ENCODE results near the gene TRPV2. TPM values are rescaled to one million over a fixed set of nuclear protein-coding genes. Genes with fewer than 3 reads are reported as not detected.

TRPV2 gene
- total RNA-seq, 2 donors from 2014 or later = 87.1 to 91.1 TPM

DNA sequence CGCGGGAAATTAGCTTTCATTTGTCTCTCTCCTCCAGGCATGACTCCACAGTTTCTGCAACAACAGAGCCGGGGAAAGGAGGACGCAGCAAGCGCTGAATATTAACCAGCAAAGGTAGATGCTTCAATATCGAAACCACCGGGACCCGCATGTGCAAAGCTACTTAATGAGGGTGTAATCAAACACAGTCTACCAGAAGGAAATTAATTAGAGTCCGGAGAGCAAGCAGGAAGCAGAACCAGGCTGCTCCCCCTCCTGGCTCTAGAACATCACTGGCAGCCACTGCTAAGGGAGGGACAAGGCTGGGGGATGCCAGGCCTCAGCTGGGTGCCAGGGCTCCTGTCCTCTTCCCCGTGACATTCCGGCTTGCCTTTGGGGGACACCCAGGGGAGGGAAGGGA lies 54.9 kb downstream of the TRPV2 start:
- H3K9me3 ChIP-seq (ENCODE audit: control insufficient read depth, low read length, poor library complexity, severe bottlenecking) = no peaks in the 10 kb centered on the region
- Mint-ChIP-seq H3K36me3 (ENCODE audit: low read depth) (no peaks in the 10 kb centered on the region), H3K27me3 (no peaks in the 10 kb centered on the region), H3K4me1 (peaks cover 12% of the 10 kb centered on the region), H3K27ac (peak overlapping the region; percentile 19), H3K4me3 (no peak overlapping the region)
- DNase-seq (no peak), ATAC-seq (no peak)

DNA sequence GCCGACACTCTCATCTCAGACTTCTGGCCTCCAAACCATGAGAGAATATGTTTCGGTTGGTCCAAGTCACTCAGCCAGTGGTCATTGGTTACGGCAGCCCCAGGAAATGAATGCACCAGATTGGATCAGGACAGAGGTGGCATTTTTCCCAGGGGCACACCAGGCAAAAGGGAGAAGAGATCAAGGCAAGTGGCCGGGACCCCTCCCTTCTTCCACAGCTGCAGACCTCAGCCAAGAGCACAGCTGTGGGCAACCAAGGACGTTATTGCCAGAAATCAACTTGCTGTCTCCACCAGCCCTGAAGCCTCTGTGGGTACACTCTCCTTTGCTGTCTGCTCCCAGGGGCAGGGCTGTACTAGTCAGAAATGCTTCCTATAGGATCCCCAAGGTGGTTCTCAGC lies 55.9 kb downstream of the TRPV2 start:
- Mint-ChIP-seq H3K36me3 (ENCODE audit: low read depth) (no peaks in the 10 kb centered on the region), H3K27ac (peak overlapping the region; percentile 61)
- ATAC-seq = no peak

DNA sequence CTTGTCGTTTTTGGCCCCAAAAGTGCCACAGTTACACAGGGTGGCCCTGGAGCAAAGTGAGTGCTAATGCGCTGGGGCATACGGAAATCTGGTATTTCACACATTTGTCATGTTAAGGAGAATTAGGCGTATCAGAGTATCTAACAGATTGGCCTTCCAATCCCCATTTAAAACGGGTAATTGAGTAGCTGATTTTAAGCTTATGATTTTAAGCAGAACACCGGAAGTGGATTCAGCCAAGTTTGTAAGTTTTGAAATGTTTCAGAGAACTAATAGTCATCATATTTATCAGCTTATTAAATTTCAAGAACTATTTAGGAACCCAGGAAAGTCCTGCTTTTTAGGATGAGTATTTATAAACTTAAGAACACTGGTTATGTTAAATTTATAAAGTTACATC lies 57.2 kb downstream of the TRPV2 start:
- no peak overlapping the region for H3K4me3 Mint-ChIP-seq
- H3K36me3 Mint-ChIP-seq (ENCODE audit: low read depth) = no peaks in the 10 kb centered on the region
- no peaks in the 10 kb centered on the region for H3K9me3 ChIP-seq (ENCODE audit: control insufficient read depth, low read length, poor library complexity, severe bottlenecking)
- peaks cover 12% of the 10 kb centered on the region for H3K4me1 Mint-ChIP-seq
- no peak overlapping the region for H3K27ac Mint-ChIP-seq
- no peaks in the 10 kb centered on the region for H3K27me3 Mint-ChIP-seq
- no peak for DNase-seq
- no peak for ATAC-seq

More for the DNA sequence above, 55.9 kb downstream of the TRPV2 start:
- Mint-ChIP-seq H3K4me1 (peaks cover 12% of the 10 kb centered on the region), H3K4me3 (no peak overlapping the region), H3K27me3 (no peaks in the 10 kb centered on the region)
- no peaks in the 10 kb centered on the region for H3K9me3 ChIP-seq (ENCODE audit: control insufficient read depth, low read length, poor library complexity, severe bottlenecking)
- no peak for DNase-seq

DNA sequence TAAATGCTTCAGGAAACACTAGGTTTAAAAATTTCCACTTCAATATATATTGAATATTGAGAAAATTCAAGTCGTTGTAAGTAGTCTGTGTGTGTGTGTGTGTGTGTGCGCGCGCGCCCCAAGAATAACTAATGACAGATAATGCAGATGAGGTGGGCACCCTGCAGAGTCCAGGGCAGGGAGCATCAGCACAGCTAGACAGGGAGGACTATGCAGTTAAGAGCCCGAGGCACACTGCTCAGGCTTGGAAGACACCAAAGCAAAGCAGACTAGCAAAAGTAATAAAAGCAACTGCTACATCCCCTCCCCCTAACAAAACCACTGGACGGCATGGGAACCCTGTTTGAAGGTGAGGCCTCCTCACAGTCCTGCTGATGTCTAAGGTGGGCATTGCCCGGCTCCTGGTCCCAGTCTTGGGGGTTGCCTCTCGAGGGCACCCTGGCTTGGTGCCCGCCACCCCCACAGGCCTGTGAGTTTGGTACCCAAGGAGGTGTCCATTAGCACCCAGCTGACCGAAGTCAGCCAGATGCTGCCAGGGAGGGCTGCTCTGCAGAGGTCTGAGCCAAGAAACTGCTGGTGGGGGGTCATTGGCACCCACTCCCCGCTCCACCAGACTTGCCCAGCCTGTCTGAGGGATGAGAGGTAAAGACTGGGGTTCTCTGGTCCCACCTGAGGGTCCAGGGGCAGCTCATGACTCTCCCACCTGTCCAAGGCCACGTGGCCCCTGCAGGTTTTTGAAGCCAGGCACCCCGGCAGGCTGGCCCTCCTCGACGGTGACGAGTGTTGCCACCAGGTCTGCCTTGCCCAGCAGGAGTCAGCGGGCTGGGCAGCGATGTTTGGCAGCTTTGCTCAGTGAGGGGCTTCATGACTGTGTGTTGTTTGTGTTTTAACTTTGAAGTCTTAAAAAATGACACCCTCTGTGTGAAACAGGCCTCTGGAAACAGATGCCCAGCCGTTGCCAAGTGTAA lies 58.0 kb downstream of the TRPV2 start:
- H3K9me3 ChIP-seq (ENCODE audit: control insufficient read depth, low read length, poor library complexity, severe bottlenecking) = no peaks in the 10 kb centered on the region
- Mint-ChIP-seq H3K27me3 (no peaks in the 10 kb centered on the region), H3K27ac (no peak overlapping the region), H3K36me3 (ENCODE audit: low read depth) (no peaks in the 10 kb centered on the region), H3K4me3 (no peak overlapping the region), H3K4me1 (peaks cover 8% of the 10 kb centered on the region)
- ATAC-seq (no peak), DNase-seq (no peak)

DNA sequence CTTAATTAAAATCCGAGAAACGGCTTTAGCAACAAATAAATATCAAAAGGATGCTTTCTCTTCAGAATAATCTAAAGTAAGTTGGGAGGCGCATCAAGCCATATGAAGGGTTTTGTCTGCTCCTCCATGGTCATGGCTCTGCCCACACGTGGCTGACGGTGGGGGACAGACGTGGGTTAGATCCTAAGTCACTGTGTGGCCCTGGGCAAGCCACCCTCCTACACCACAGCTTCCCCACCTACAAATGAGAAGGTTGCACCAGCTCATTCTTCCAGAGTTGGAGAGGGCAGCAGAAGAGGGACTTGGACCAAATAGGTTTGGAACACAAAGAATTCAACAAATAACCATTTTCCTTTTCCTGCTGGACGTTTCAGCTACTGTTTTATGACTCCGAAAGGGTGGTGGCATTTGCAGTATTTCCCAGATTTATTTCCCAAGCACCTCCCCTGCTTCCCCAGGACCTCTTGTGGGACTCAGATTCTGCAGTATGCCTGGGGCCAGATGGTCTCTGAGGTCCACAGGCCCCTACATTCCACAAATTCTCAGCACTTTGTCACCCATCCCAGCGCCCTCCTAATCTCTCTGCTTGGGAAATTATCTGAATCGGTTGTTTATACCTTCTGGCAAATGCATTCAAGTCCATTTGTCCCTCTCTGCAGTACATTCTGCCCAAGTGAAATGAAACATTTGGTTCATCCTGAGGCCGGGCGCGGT lies 58.8 kb downstream of the TRPV2 start:
- H3K4me1 Mint-ChIP-seq = peaks cover 6% of the 10 kb centered on the region
- H3K4me3 Mint-ChIP-seq = no peak overlapping the region
- H3K9me3 ChIP-seq (ENCODE audit: control insufficient read depth, low read length, poor library complexity, severe bottlenecking) = no peaks in the 10 kb centered on the region
- no peaks in the 10 kb centered on the region for H3K36me3 Mint-ChIP-seq (ENCODE audit: low read depth)
- DNase-seq (no peak), ATAC-seq (no peak)
- H3K27ac Mint-ChIP-seq = no peak overlapping the region
- H3K27me3 Mint-ChIP-seq = no peaks in the 10 kb centered on the region

DNA sequence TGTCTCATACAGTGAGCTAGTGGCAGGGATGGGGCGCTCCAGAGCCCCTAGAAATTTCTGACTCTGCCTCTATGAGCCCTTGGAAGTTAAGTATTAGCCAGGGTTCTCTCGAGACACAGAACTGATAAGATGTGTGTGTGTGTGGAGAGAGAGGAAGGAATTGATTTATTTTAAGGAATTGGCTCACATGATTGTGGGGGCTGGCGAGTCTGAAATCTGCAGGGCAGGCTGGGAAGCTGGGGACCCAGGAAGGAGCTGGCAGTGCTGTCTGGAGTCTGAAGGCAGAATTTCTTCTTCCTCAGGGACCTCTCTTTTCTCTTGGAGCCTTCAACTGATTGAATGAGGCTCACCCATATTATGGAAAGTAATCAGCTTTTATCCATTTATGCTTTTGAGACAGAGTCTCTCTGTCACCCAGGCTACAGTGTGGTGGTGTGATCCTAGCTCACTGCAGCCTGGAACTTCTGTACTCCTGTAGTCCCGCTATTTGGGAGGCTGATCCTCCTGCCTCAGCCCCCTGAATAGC lies 59.9 kb downstream of the TRPV2 start:
- ATAC-seq (no peak), DNase-seq (no peak)
- peaks cover 5% of the 10 kb centered on the region for H3K4me1 Mint-ChIP-seq
- H3K9me3 ChIP-seq (ENCODE audit: control insufficient read depth, low read length, poor library complexity, severe bottlenecking) = no peaks in the 10 kb centered on the region
- H3K36me3 Mint-ChIP-seq (ENCODE audit: low read depth) = no peaks in the 10 kb centered on the region
- no peak overlapping the region for H3K4me3 Mint-ChIP-seq
- no peaks in the 10 kb centered on the region for H3K27me3 Mint-ChIP-seq
- H3K27ac Mint-ChIP-seq = no peak overlapping the region

DNA sequence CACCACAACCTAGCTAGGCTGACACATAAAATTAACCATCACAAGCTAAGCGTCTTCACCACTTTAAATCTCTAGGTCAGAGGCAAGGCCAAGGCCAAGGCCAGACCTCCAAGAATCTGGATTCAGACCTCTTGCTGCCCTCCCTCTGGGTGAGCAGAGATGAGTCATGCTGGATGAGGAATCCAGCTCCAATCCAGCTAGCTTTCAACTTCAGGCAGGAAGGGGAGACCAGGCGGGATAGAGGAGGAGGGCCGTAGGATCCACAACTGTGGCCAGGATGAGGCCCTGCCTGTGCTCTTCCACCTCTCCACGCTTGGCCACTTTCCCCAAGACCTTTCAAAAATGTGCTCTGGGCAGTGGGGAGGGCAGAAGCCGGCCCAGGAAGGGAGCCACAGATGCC lies 61.9 kb downstream of the TRPV2 start:
- Mint-ChIP-seq H3K4me1 (no peaks in the 10 kb centered on the region), H3K27me3 (no peaks in the 10 kb centered on the region), H3K27ac (no peak overlapping the region), H3K4me3 (no peak overlapping the region), H3K36me3 (ENCODE audit: low read depth) (no peaks in the 10 kb centered on the region)
- DNase-seq (no peak), ATAC-seq (no peak)
- H3K9me3 ChIP-seq (ENCODE audit: control insufficient read depth, low read length, poor library complexity, severe bottlenecking) = no peaks in the 10 kb centered on the region

DNA sequence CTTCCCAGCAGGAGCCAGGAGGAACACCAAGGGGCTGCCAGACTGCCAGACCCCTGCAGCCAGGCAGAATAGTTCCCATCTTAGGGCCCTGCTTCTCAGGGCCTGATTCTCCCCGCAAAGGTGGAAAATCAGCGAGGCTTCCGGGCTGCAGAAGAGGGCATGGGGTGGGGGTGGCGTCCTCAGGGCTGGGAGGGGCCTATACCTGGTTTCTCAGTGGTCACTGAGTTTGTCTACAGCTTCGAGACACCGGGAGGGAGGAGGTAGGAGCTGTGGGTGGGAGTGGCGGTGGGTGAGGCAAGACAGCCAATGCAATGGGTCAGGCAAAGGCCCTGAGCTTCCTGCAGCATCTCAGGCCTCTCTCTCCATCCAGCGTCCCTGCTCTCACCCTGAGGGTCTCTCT lies 62.3 kb downstream of the TRPV2 start:
- ATAC-seq (no peak), DNase-seq (no peak)
- H3K4me1 Mint-ChIP-seq = no peaks in the 10 kb centered on the region
- no peaks in the 10 kb centered on the region for H3K9me3 ChIP-seq (ENCODE audit: control insufficient read depth, low read length, poor library complexity, severe bottlenecking)
- H3K27me3 Mint-ChIP-seq = no peaks in the 10 kb centered on the region
- no peak overlapping the region for H3K4me3 Mint-ChIP-seq
- H3K36me3 Mint-ChIP-seq (ENCODE audit: low read depth) = no peaks in the 10 kb centered on the region
- no peak overlapping the region for H3K27ac Mint-ChIP-seq

DNA sequence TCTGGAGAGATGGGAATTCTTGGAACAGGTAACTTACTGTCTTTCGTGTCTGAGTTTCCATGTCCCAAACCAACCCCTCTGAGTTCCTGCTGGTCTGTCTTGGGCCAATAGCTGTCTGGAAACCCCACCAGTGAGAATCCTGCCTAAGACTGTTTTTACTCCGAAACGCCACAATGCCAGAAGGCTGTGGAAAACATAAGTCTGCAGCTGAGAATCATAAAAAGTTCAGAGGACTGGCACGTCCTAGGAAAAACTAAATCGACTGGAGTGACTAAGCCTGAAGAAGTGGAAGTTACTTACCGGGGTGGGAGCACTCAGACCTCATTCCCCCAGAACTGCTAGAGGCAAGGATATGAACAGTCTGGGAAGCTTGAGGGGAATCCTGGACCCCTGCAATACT lies 63.3 kb downstream of the TRPV2 start:
- peak overlapping the region; percentile 63 for H3K27ac Mint-ChIP-seq
- no peaks in the 10 kb centered on the region for H3K4me1 Mint-ChIP-seq
- H3K4me3 Mint-ChIP-seq = no peak overlapping the region
- ATAC-seq = no peak
- H3K36me3 Mint-ChIP-seq (ENCODE audit: low read depth) = no peaks in the 10 kb centered on the region
- H3K9me3 ChIP-seq (ENCODE audit: control insufficient read depth, low read length, poor library complexity, severe bottlenecking) = no peaks in the 10 kb centered on the region
- DNase-seq = no peak
- no peaks in the 10 kb centered on the region for H3K27me3 Mint-ChIP-seq

DNA sequence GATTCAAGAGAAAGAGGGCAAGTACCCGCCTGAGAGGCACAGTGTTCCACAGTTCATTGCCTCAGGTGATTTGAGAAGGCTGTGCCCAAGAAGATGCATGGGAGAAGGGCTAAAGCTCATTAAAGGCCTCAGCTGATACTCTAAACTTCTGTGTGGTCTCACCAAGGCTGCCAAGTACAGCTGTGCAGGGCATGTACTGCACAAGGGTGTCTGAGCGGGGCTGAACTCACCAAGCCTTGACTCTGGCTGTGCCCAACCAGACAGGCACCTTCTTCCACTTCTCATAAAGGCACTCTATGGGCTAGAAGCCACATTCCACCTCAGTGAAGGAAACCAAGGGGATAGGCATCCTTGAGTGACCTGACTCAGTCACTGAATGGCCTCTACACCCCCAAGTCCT lies 63.9 kb downstream of the TRPV2 start:
- no peaks in the 10 kb centered on the region for H3K9me3 ChIP-seq (ENCODE audit: control insufficient read depth, low read length, poor library complexity, severe bottlenecking)
- Mint-ChIP-seq H3K4me1 (no peaks in the 10 kb centered on the region), H3K4me3 (no peak overlapping the region), H3K27me3 (no peaks in the 10 kb centered on the region), H3K27ac (no peak overlapping the region), H3K36me3 (ENCODE audit: low read depth) (no peaks in the 10 kb centered on the region)
- DNase-seq = no peak
- no peak for ATAC-seq

DNA sequence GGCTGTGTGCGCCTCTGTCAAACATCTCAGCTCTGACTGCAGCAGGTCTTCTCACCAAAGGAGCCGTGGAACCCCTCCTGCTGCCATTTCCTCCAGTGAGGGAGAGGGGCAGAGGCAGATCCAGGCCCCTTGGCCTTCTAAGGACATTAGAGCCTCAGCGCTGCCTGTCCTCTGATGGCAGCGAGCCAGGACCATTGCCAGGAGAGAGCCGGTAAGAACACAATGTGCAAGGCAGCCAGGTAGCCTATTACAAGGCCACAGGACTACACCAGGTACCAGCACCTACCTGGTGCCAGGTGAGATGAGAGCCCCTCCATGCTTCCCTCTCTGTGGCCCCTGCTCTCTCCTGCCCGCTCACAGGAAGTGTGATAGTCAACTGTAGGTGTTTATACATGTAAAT lies 65.6 kb downstream of the TRPV2 start:
- DNase-seq (no peak), ATAC-seq (no peak)
- no peaks in the 10 kb centered on the region for H3K27me3 Mint-ChIP-seq
- no peaks in the 10 kb centered on the region for H3K9me3 ChIP-seq (ENCODE audit: control insufficient read depth, low read length, poor library complexity, severe bottlenecking)
- no peaks in the 10 kb centered on the region for H3K36me3 Mint-ChIP-seq (ENCODE audit: low read depth)
- H3K4me3 Mint-ChIP-seq = no peak overlapping the region
- H3K4me1 Mint-ChIP-seq = no peaks in the 10 kb centered on the region
- no peak overlapping the region for H3K27ac Mint-ChIP-seq

DNA sequence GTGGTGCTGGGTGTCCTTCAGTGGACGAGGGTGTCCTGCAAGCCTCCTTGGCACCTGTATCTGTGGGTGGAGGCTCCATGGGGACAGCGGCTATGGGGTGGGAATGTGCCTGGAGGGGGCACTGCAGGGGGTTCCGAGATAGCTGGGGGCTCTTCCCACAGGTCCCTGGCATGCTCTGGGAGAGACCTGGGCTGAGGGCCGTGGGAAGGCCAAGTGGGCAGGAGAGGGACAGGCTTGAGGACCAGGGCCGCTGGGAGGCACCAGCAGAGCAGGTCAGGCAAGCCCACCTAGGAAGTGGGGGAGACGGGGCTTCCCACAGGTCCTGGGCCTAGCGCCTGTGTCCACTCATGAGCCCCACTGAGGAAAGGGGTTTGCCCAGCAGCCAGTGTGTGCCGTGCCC lies 66.9 kb downstream of the TRPV2 start:
- no peak for ATAC-seq
- Mint-ChIP-seq H3K4me1 (no peaks in the 10 kb centered on the region), H3K27me3 (no peaks in the 10 kb centered on the region), H3K27ac (no peak overlapping the region), H3K36me3 (ENCODE audit: low read depth) (no peaks in the 10 kb centered on the region), H3K4me3 (no peak overlapping the region)
- no peaks in the 10 kb centered on the region for H3K9me3 ChIP-seq (ENCODE audit: control insufficient read depth, low read length, poor library complexity, severe bottlenecking)
- no peak for DNase-seq

DNA sequence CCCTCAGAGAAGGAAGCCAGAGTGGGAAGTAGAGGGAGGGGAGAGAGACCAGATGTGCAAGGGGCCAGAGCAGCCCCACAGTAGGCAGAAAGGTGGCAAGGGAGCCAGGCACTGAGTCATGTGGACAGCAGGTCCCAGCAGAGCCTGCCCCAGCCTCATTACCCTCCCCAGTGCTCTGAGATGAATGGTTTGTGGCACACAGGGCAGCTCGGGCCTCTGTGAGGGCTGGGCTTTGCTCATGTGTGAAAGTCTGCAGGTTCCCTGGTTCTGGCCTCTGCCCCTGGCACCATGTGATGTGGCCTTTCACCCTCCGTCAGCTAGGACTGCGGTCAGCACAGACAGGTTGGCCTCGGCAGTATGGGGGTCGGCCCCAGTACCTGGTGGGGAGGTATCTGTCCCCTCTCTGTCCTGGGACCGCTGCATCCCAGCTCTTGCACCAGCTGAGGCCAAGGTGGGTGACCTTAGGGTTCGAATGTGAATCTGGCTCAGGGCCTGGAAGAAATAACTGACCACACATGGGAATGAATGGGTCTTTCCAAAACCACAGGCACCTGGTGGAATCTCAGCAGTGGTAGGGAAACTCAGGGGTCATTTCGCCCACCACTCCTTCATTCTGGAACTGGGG lies 67.8 kb downstream of the TRPV2 start:
- no peak overlapping the region for H3K27ac Mint-ChIP-seq
- H3K4me3 Mint-ChIP-seq = no peak overlapping the region
- ATAC-seq (no peak), DNase-seq (no peak)
- no peaks in the 10 kb centered on the region for H3K27me3 Mint-ChIP-seq
- H3K9me3 ChIP-seq (ENCODE audit: control insufficient read depth, low read length, poor library complexity, severe bottlenecking) = no peaks in the 10 kb centered on the region
- no peaks in the 10 kb centered on the region for H3K36me3 Mint-ChIP-seq (ENCODE audit: low read depth)
- no peaks in the 10 kb centered on the region for H3K4me1 Mint-ChIP-seq

All from T-helper 17 cell (primary cell).